Left lobe of liver (tissue), 2 donors: Measurements from ENCODE around the gene GCSH. TPM values are rescaled to one million over a fixed set of nuclear protein-coding genes. Genes with fewer than 3 reads are reported as not detected.
A peak's percentile ranks its signal among the peaks of the same experiment; 100 is the strongest.

Source experiments
- ATAC-seq: fragments of 200-7000 bp; cut with Tn5 transposase; one replicate; pipeline ENCODE4 v1.9.1; 2020; ENCODE audit warnings: mild to moderate bottlenecking, moderate library complexity
- DNase-seq: peaks from one replicate; pipeline ENCODE4 v3.0.0-alpha.2; 2020; ENCODE audit warnings: low spot score
- total RNA-seq: library from RNA; stranded (reverse); gene quantifications from one replicate; pipeline ENCODE4 v1.2.1, GENCODE V29; 2021
- donor health status: DM: no; HTN: no; CAD: no; lungs with moderate emphysema.
- donor health status: DM: no; HTN: yes; CAD: no.

GCSH gene
- total RNA-seq, 1 donor from 2014 or later: 74.0 TPM

DNA sequence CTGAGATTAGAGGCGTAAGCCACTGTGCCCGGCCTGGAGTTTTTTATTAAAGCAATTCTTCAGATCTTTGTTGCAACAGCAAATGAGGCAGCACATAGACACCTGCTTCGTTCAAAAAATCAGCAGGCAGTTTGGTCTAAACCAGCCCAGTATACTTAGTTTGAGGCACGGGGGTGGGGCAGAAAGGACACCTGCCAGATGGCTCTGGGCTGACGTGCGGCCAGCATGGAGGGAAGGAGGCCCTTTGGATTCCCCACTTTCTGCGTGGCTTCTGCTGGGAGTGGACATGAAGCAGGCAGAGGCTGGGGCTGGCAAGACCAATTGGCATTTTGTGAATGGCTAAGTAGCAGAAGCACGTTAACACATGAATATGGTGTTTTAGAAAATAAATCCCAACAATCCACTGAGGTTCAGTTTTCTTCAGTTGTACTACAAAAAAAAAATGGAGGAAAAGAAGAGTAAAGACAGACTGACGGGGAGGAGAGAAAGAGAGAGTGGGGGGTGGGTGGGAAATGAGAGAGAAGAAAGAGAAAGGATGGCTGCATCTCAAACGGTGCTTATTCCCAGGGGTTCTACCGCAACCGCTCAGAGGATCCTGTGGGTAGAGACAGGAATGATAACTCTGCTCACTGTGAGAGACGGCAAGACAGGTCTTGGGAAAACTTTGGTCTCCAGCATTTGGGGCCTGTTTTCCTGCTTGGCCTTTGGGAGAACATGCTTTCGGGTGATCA is 35.5 kb downstream of the GCSH start:
- ATAC-seq: no peak

DNA sequence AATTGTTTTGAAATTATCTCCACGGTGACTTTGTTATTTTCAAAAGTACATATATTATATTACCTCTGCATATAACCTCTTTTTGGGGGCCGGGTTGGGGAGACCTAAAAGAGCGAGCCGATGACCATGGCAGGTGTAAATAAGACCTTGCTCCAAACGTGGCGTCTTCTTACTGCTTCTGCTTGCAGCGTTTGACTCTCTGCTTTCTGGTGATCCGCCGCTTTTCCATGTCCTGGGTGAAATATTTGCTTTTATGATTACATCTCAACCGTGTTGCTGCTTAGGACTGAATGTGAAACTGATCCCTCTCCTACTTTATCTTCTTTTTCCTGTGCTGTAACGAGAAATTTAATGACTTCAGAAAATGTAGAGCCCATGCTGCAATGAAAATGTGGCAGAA is 42.4 kb downstream of the GCSH start:
- ATAC-seq: no peak
- no peak for DNase-seq

More for the DNA sequence above, 35.5 kb downstream of the GCSH start:
- DNase-seq: no peak

- ATAC-seq: no peak
- no peak for DNase-seq
Measured at GRCh38 chr16:81042821-81043220, 53.4 kb downstream of the GCSH start.

DNA sequence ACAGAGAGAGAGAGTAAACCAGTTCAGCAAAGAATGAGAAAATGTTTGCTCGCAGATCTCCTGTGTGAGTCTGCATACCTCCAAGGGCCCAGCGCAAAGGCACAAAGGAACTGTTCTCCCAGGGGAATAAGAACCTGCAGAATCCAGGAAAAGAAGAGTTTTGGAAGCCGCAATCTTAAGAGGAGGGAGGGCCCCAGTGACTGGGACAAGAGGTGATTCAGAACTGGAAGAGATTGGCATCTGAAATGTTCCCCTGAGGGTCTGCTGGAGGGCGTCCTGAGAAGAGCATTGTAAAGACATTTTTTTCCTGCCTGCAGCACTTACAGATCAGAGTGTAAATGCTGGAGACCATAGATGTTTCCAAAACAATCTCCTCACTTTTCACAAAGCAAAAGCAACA is 54.5 kb downstream of the GCSH start:
- DNase-seq (no peak), ATAC-seq (no peak)

DNA sequence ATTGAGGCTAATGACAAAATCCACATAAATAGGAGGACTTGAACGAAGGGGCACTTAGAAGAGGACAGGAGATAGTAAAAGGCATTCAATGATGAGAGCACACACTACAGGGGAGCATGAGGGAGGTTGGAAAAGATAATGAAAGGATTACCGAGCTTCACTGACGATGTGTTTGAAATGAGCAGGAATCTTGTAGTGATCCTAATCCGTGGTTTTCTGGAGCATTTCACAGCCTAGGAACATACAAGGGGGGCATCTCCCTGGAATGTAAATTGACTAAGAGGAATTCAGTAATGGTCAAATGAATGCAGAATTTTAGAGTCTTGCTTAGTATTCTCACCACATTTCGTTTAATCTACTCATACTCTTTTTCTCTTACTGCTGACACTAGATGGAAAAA is 55.4 kb downstream of the GCSH start:
- no peak for ATAC-seq
- DNase-seq: no peak

GRCh38 chr16:81040131-81040530 is 56.1 kb downstream of the GCSH start:
- ATAC-seq: no peak

DNA sequence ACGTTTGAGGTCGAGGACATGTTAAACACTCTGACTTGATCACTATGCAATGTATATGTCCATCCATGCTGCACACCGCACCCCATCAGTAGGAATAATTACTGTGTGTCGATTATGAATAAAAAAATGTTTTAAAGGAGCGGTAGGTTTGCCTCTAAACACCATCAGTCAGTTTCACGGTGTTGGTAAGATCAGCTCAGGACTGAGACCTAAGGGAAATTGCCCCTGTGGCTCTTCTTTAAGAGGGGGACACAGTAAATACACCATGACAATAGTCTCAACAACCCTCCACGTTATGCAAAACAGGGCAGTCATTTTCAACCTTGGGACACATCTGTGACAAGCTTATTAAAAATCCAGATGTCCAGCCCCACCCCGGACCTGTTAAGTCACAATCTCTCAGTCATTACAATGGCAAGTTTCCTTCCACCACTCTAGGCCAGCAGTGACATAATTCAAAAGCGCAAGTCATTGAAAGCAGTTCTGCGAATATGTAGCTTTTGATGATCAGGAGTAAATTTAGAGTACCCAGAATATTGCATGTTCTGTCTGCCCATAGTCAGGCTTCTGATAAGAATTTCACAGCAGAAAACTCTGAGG is 59.3 kb downstream of the GCSH start:
- DNase-seq: no peak
- no peak for ATAC-seq

More at GRCh38 chr16:81040131-81040530, 56.1 kb downstream of the GCSH start:
- no peak for DNase-seq

DNA sequence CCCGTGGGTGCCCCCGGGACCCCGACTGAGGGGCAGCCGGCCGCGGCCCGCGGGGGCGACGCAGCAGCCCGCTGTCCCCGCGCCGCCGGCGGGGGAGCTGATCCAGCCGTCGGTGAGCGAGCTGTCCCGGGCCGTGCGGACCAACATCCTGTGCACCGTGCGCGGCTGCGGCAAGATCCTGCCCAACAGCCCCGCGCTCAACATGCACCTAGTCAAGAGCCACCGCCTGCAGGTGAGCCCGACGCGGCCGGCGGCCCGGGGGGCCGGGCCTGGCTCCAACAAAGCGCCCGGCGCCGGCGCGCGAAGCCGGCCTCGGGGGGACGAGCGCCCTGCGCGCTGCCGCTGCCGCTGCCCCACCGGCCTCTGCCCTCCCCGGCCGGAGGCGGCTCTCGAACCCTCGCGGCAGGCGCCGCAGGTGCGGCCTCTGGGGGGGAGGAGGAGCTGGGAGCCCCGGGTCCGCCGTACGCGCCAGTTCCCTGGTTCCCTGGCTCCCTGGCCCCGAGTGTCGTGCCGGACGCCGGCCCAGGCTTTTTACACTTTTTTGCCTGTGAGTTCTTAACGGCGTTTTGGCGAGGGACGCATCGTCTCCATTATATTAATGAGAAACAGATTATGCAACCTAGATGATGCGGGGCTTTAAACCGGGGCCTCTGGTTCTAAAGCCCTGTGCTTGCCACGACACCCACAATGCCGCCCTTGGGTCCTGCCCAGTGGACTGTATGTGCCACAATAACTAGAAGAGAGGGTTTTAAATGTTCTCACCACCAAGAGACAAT is 60.0 kb downstream of the GCSH start:
- DNase-seq (peak; percentile 59), ATAC-seq (peak; percentile 59)

DNA sequence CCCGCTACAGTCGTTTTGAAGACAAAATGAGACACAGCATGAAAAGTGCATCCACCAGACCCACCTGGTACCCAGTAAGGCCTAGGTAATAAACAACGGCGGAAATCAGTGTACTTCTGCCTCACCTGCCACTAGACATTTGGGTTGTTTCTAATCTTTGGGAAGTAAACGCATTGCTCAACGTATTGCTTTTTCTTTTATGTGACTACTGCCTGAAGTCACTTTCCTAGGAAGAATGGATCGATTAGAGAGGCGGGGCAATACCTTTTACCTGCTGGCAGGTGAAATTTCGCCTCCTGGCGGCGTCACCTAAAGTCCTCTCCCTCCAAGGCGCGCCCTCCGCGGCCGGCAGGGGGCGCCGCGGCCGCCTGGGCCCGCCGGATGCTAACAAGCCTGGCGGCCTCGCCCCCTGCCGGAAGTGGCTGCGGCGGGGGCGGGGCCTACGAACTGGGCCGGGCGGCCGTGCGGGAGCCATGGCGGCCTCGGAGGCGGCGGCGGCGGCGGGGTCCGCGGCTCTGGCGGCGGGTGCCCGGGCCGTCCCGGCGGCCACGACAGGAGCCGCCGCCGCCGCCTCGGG is 60.7 kb downstream of the GCSH start, which contains the start of gene ATMIN:
Gene ATMIN (plus strand): TSS at position 445 of the 577 bp plus-strand sequence. CDS start 29 bp downstream, at position 474.
- ATAC-seq (peak; percentile 99), DNase-seq (peak; percentile 91)

Other genes with a start within 250 kb of the GCSH start
- 36.8 TPM for gene CMC2, start 89.5 kb downstream of the GCSH start, total RNA-seq
- gene CENPN, start 89.2 kb downstream of the GCSH start, total RNA-seq: 7.6 TPM
- 13.7 TPM for gene ATMIN, start 60.6 kb downstream of the GCSH start, total RNA-seq
- 2.0 TPM for gene C16orf46, start 19.2 kb downstream of the GCSH start, total RNA-seq
- 0.25 TPM for gene BCO1, start 142.3 kb upstream of the GCSH start, total RNA-seq
- 2.9 TPM for gene GAN, start 218.6 kb upstream of the GCSH start, total RNA-seq